ENCODE results near the gene DYRK1A.

Gene DYRK1A

GRCh38 chr21:37557261-37557950 is 190.8 kb downstream of the DYRK1A start:
- H3K27me3 ChIP-seq (ENCODE audit: insufficient read depth, low read length, poor library complexity, severe bottlenecking), result no peaks in the 10 kb centered on the region
- H3K79me2 ChIP-seq (ENCODE audit: insufficient read depth, low read length), result no peaks in the 10 kb centered on the region
- no peak overlapping the region for H3K4me3 ChIP-seq (ENCODE audit: low read length, poor library complexity, severe bottlenecking)
- H3K9me2 ChIP-seq (replicated peaks; ENCODE audit: low read depth, low read length), result no peaks in the 10 kb centered on the region
- no peaks in the 10 kb centered on the region for H3K9me3 ChIP-seq (ENCODE audit: insufficient read depth, low read depth, low read length)
- H4K20me1 ChIP-seq (ENCODE audit: insufficient read depth, low read length, poor library complexity, severe bottlenecking), result no peaks in the 10 kb centered on the region
- H3K4me1 ChIP-seq (ENCODE audit: insufficient read depth, low read length, poor library complexity, severe bottlenecking), result no peaks in the 10 kb centered on the region
- H3F3A ChIP-seq (ENCODE audit: low read depth), result no peaks in the 10 kb centered on the region
- TF ChIP-seq CTCF (conservative IDR thresholded peaks at IDR 0.05; ENCODE audit: low read length) (no peak), EZH2phosphoT487 (IDR thresholded peaks at IDR 0.05; ENCODE audit: borderline replicate concordance) (no peak)
- H3K9ac ChIP-seq (ENCODE audit: low read depth, low read length, poor library complexity, severe bottlenecking), result no peak overlapping the region
- H3K36me3 ChIP-seq (ENCODE audit: insufficient read depth, low read length), result no peaks in the 10 kb centered on the region
- no peak overlapping the region for H2AFZ ChIP-seq (ENCODE audit: low read length)
- H3K4me2 ChIP-seq (ENCODE audit: low read depth, low read length, poor library complexity, severe bottlenecking), result no peak overlapping the region

GRCh38 chr21:37558676-37559211 is 192.2 kb downstream of the DYRK1A start:
- H3K79me2 ChIP-seq (ENCODE audit: insufficient read depth, low read length), result peaks cover 6% of the 10 kb centered on the region; the same call in 1 of the 2 replicates

GRCh38 chr21:37560385-37560784 is 193.8 kb downstream of the DYRK1A start:
- peaks cover 19% of the 10 kb centered on the region for H3K4me1 ChIP-seq (ENCODE audit: insufficient read depth, low read length, poor library complexity, severe bottlenecking)
- no peak overlapping the region for H3K9ac ChIP-seq (ENCODE audit: low read depth, low read length, poor library complexity, severe bottlenecking)
- H3K27me3 ChIP-seq (ENCODE audit: insufficient read depth, low read length, poor library complexity, severe bottlenecking), result no peaks in the 10 kb centered on the region
- peaks cover 6% of the 10 kb centered on the region; the same call in 1 of the 2 replicates for H3K79me2 ChIP-seq (ENCODE audit: insufficient read depth, low read length)
- H3K9me3 ChIP-seq (ENCODE audit: insufficient read depth, low read depth, low read length), result no peaks in the 10 kb centered on the region
- H3K9me2 ChIP-seq (replicated peaks; ENCODE audit: low read depth, low read length), result no peaks in the 10 kb centered on the region
- no peak overlapping the region for H3K4me3 ChIP-seq (ENCODE audit: low read length, poor library complexity, severe bottlenecking)
- H4K20me1 ChIP-seq (ENCODE audit: insufficient read depth, low read length, poor library complexity, severe bottlenecking), result no peaks in the 10 kb centered on the region
- H3K4me2 ChIP-seq (ENCODE audit: low read depth, low read length, poor library complexity, severe bottlenecking), result no peak overlapping the region
- no peaks in the 10 kb centered on the region for H3K36me3 ChIP-seq (ENCODE audit: insufficient read depth, low read length)
- no peak for TF ChIP-seq EZH2phosphoT487 (IDR thresholded peaks at IDR 0.05; ENCODE audit: borderline replicate concordance)
- TF ChIP-seq CTCF (conservative IDR thresholded peaks at IDR 0.05; ENCODE audit: low read length), result no peak
- no peaks in the 10 kb centered on the region for H3F3A ChIP-seq (ENCODE audit: low read depth)
- no peak overlapping the region for H2AFZ ChIP-seq (ENCODE audit: low read length)

More at GRCh38 chr21:37558676-37559211, 192.2 kb downstream of the DYRK1A start:
- H4K20me1 ChIP-seq (ENCODE audit: insufficient read depth, low read length, poor library complexity, severe bottlenecking), result no peaks in the 10 kb centered on the region
- H3K27me3 ChIP-seq (ENCODE audit: insufficient read depth, low read length, poor library complexity, severe bottlenecking), result no peaks in the 10 kb centered on the region
- no peak overlapping the region for H3K4me3 ChIP-seq (ENCODE audit: low read length, poor library complexity, severe bottlenecking)
- no peak overlapping the region for H2AFZ ChIP-seq (ENCODE audit: low read length)
- no peaks in the 10 kb centered on the region for H3K9me3 ChIP-seq (ENCODE audit: insufficient read depth, low read depth, low read length)
- H3K9ac ChIP-seq (ENCODE audit: low read depth, low read length, poor library complexity, severe bottlenecking), result no peak overlapping the region
- no peak overlapping the region for H3K4me2 ChIP-seq (ENCODE audit: low read depth, low read length, poor library complexity, severe bottlenecking)
- H3K4me1 ChIP-seq (ENCODE audit: insufficient read depth, low read length, poor library complexity, severe bottlenecking), result peaks cover 9% of the 10 kb centered on the region
- no peak for TF ChIP-seq CTCF (conservative IDR thresholded peaks at IDR 0.05; ENCODE audit: low read length)
- TF ChIP-seq EZH2phosphoT487 (IDR thresholded peaks at IDR 0.05; ENCODE audit: borderline replicate concordance), result no peak
- no peaks in the 10 kb centered on the region for H3K36me3 ChIP-seq (ENCODE audit: insufficient read depth, low read length)
- H3K9me2 ChIP-seq (replicated peaks; ENCODE audit: low read depth, low read length), result no peaks in the 10 kb centered on the region
- no peaks in the 10 kb centered on the region for H3F3A ChIP-seq (ENCODE audit: low read depth)
